Type B pancreatic cell (in vitro differentiated cells): Measurements from ENCODE around the gene DNAJC7. TPM values are rescaled to one million over a fixed set of nuclear protein-coding genes. Genes with fewer than 3 reads are reported as not detected.

Source experiments
- DNase-seq: peaks from one replicate; pipeline ENCODE4 v3.0.0; 2021; ENCODE audit warnings: mixed read lengths; ENCODE audit not compliant: unreplicated experiment; ENCODE audit errors: extremely low spot score
- H3K27ac Mint-ChIP-seq: 2 replicates; pipeline ENCODE4 v1.8.0; 2021; ENCODE audit warnings: mild to moderate bottlenecking, mixed read lengths
- H3K27me3 Mint-ChIP-seq: 2 replicates; pipeline ENCODE4 v1.8.0; 2021; ENCODE audit warnings: mixed read lengths
- H3K36me3 Mint-ChIP-seq: 2 replicates; pipeline ENCODE4 v1.8.0; 2021; ENCODE audit warnings: mixed read lengths
- H3K4me1 Mint-ChIP-seq: one replicate; pipeline ENCODE4 v1.8.0; 2021; ENCODE audit warnings: mixed read lengths; ENCODE audit not compliant: unreplicated experiment
- H3K4me3 Mint-ChIP-seq: 2 replicates; pipeline ENCODE4 v1.8.0; 2021; ENCODE audit warnings: mild to moderate bottlenecking, mixed read lengths
- H3K9me3 Mint-ChIP-seq: 2 replicates; pipeline ENCODE4 v1.8.0; 2021; ENCODE audit warnings: mixed read lengths
- CTCF ChIP-seq: fragments of 200-600 bp; sonication (generic); conservative IDR thresholded peaks from 2 replicates; pipeline ENCODE4 v1.5.0; 2021; ENCODE audit warnings: antibody characterized with exemption, mild to moderate bottlenecking
- total RNA-seq: library from RNA; stranded (reverse); gene quantifications from 2 replicates; pipeline ENCODE4 v1.2.1, GENCODE V29; 2021; ENCODE audit warnings: low replicate concordance

DNAJC7 gene
- total RNA-seq, 1 donor from 2014 or later = 88.7 TPM

- peaks cover 41% of the 10 kb centered on the region for H3K27me3 Mint-ChIP-seq
- DNase-seq = no peak
- no peak overlapping the region for H3K27ac Mint-ChIP-seq
- no peaks in the 10 kb centered on the region for H3K9me3 Mint-ChIP-seq
- no peak for TF ChIP-seq CTCF
- H3K36me3 Mint-ChIP-seq = no peaks in the 10 kb centered on the region
- H3K4me1 Mint-ChIP-seq = peaks cover 21% of the 10 kb centered on the region
- peak overlapping the region; percentile 2 for H3K4me3 Mint-ChIP-seq
These were observed 36.7 kb upstream of the DNAJC7 start for GRCh38 chr17:42053731-42054500.

GRCh38 chr17:42052346-42052877 lies 35.2 kb upstream of the DNAJC7 start:
- Mint-ChIP-seq H3K9me3 (no peaks in the 10 kb centered on the region), H3K4me1 (peaks cover 21% of the 10 kb centered on the region), H3K27ac (no peak overlapping the region), H3K4me3 (peak overlapping the region; percentile 13), H3K36me3 (no peaks in the 10 kb centered on the region), H3K27me3 (peaks cover 41% of the 10 kb centered on the region)
- no peak for TF ChIP-seq CTCF
- DNase-seq = no peak

GRCh38 chr17:42051645-42052044 lies 34.4 kb upstream of the DNAJC7 start:
- no peak overlapping the region for H3K27ac Mint-ChIP-seq
- no peak for TF ChIP-seq CTCF
- no peaks in the 10 kb centered on the region for H3K9me3 Mint-ChIP-seq
- H3K27me3 Mint-ChIP-seq = peaks cover 41% of the 10 kb centered on the region
- peak overlapping the region; percentile 91 for H3K4me3 Mint-ChIP-seq
- DNase-seq = no peak
- H3K36me3 Mint-ChIP-seq = no peaks in the 10 kb centered on the region
- peaks cover 16% of the 10 kb centered on the region for H3K4me1 Mint-ChIP-seq

- Mint-ChIP-seq H3K9me3 (no peaks in the 10 kb centered on the region), H3K4me1 (peaks cover 16% of the 10 kb centered on the region), H3K27ac (peak overlapping the region; percentile 62), H3K36me3 (no peaks in the 10 kb centered on the region), H3K27me3 (peaks cover 41% of the 10 kb centered on the region), H3K4me3 (peak overlapping the region; percentile 91)
- no peak for DNase-seq
- TF ChIP-seq CTCF = no peak
These were observed 33.8 kb upstream of the DNAJC7 start for GRCh38 chr17:42051013-42051400.

GRCh38 chr17:42050393-42051012 lies 33.3 kb upstream of the DNAJC7 start, which contains the start of gene C17orf113:
Gene C17orf113, minus strand, starts transcription at chr17:42050601. Its CDS starts 7,225 bp downstream, at chr17:42043376.
- peak within 1 kb of the TSS; percentile 93 for H3K4me3 Mint-ChIP-seq
- peaks cover 38% of the 10 kb centered on the region for H3K27me3 Mint-ChIP-seq
- peak within 1 kb of the TSS; percentile 66 for H3K27ac Mint-ChIP-seq
- H3K9me3 Mint-ChIP-seq = no peaks in the 10 kb centered on the region
- peaks cover 15% of the 10 kb centered on the region for H3K4me1 Mint-ChIP-seq
- TF ChIP-seq CTCF = peak; percentile 58
- no peak for DNase-seq
- H3K36me3 Mint-ChIP-seq = no peaks in the 10 kb centered on the region
